HG02588 (cell line): ENCODE results near the gene ABCB6.
"Not testable (repeated sequence)": the region's sequence is repeated elsewhere in the genome, so short reads cannot be mapped to it uniquely, and the experiment has no call there.

ENCODE experiments used
- ATAC-seq: cut with Tn5 transposase; IDR thresholded peaks from one replicate; pipeline ENCODE4 v1.9.1; 2021; ENCODE audit warnings: mild to moderate bottlenecking, moderate library complexity; ENCODE audit not compliant: unreplicated experiment

ABCB6 gene

DNA sequence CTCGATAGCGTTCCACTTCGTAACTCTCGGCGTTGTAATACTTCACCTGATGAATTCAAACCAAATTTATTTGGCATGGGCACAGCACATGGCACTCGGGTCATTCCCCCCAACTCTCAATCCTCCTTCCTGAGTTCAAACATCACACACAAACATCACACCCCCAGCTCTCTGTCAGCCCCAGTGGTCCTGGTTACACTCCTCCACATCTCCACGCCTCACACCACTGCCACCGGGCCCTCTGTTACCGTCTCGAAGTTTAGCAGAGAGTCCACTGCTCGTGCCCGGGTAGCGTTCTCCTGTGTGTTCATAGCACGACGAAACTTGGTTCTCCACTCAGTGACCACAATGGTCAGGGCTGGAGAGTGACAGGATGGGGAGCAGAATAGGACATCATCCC lies 4.6 kb downstream of the ABCB6 start:
- no peak for ATAC-seq

DNA sequence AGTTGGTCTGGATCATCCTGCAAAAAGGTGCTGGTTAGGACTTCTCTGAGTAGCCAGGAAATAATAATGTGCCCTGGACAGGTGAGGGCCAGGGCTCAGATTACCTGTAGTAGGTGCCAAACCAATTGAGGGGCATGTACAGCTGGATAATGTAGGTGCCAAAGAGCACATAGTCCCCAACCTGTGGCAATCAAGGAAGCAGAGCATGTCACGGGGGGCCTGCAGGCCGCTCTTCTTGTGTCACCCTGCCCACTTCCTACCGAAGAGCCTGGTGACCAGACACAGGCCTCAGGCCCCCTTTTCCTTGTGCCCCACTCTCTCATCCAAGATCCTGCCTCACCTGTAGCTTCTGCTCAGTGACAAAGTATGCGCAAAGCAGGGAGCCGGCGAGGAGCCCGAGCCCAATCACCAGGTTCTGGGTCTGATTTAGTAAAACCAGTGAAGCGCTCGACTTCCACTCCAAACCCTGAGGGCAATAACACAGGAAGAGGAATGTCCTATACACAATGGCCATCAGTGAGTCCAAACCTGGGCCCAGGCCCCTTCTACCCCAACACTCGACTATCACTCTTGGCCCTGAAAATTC lies 5.2 kb downstream of the ABCB6 start:
- no peak for ATAC-seq

DNA sequence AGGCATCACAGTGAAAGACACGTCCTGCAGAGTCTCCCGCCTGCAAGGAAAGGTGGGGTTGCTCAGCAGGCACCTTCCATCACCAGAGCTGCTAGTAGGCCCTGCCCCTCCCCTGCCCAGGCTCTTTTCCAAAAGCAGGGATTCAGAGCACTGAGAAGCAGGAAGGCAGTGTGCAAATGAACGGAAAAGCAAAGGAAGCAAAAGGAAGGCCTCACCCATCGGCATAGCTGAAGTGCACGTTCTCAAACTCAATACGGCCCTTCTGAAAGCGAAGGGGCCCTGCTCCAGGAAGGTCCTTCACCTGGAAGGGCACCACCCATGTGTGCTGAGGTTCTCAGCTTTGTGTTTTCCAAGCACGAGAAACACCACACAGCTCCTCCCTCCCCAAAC lies 5.7 kb downstream of the ABCB6 start:
- ATAC-seq = no peak

DNA sequence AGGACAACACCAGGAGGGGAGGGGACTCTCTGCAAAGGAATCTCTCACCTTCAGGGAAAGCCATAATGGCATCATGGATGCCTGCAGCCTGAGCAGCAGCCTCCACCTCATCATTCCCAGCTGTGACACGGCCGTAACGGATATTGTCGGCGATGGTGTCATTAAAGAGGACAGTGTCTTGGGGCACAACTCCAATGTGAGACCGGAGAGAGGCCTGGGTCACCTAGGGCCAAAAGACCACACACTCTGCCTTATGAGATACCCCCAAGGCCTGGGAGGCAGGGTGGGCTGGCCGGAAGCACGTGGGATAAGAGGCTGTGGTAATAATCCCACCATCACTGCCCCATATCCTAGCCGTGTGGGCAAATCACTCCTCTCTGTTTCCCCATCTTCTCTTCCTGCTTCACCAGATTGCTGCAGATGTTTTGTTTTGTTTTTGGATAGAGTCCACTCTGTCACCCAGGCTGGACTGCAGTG lies 7.8 kb downstream of the ABCB6 start:
- ATAC-seq = no peak

DNA sequence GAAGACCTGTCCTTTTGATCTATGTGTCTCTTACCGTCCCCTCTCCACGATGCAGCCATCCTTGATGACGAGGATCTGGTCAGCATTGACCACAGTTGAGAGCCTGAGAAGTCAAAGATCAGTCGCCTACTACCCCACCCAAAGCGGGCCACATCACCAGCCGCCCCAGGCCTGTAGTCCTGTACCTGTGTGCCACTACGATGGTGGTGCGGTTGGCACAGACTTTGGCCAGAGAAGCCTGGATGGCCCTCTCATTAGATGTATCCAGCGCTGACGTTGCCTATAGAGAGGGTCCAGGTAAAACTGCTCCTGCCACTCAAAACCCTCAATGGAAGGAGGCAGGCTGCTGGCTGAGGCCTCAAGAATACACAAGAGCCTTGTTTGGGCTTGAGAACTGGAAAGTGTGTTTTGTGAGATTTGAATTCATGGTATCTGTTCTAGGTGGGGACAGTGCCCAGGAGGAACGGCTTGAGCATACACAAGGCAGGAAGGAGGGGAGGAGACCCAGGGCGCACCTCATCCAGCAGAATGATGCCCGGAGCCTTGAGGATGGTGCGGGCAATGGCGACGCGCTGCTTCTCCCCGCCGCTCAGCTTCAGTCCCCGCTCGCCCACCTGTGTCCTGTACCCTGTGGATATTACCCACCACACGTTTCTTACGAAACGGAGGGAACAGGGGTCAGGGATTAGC lies 8.4 kb downstream of the ABCB6 start:
- ATAC-seq = no peak

DNA sequence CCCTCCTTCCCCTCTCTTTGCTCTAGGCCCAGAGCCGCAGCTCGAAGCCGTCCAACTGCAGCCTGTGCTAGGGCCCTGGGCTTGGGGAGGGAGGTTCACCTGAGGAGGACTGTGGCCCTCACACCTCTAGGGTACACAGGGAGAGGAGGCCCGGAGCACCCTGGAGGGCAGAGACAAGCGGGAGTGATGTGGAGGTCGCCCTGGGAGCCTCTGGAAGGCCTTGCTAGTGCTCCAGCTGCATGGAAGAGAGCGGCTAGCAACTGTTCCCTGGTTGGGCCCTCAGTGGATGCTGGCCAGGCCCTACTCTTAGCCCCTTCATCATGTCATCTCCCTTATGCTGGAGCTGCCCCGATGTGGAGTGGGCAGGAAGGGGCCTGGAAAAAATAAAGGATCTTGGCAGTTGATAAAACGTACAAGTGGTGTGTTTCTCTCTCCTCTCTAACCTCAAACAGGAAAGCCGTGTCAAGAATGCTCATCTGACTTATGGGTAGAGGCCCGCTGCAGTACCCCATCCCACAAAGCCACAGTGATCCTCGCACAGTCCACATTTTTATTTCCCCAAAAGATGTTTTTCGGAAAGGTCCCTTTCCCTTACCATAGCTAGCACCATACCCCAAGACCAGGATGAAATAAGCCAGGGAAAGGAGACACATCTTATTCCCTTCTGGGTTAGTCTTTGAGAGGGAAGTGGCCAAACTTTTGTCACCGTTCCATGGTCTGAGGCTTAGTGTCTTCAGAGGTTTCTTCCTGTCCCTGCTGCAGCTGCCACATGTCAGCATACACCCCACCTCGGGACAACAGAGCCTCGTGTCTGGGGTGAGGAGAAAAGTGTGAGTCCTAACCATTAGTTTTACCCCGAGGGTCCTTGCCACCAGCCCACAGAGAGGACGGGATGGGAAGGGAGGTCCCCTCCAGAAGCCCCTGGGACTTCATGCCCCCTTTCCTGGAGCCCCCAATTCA lies 9.2 kb downstream of the ABCB6 start:
- no peak for ATAC-seq

DNA sequence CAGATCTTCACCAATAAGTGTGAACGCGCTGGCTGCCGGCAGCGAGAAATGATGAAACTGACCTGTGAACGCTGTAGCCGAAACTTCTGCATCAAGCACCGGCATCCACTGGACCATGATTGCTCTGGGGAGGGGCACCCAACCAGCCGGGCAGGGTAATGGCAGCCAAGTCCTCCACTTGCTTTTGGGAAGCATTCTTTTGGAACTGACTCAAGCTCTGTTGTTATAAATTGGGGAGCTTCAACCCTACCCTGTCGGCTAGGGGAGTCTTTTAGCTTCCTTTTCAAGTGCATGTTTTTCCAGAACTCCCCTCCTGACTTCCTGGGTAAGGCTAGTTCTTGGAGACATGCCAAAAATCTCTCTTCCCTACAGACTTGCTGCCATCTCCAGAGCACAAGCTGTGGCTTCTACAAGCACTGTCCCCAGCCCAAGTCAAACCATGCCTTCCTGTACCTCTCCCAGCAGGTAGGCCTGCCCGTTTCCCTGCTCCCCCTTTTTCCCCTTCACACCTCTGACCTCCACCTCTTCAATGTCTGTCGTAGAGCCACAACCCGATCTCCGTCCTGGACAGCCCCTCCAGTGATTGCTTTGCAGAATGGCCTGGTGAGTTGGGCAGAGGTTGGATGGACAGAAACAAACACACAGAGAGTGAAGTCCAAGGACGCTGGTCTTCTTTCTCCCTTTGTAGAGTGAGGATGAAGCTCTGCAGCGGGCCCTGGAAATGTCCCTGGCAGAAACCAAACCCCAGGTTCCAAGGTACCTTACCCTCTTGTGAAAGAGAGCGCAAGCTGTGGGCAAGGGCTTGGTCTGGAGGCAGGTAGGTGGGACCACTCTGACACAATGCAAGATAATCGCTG lies 10.6 kb downstream of the ABCB6 start:
- no peak for ATAC-seq

DNA sequence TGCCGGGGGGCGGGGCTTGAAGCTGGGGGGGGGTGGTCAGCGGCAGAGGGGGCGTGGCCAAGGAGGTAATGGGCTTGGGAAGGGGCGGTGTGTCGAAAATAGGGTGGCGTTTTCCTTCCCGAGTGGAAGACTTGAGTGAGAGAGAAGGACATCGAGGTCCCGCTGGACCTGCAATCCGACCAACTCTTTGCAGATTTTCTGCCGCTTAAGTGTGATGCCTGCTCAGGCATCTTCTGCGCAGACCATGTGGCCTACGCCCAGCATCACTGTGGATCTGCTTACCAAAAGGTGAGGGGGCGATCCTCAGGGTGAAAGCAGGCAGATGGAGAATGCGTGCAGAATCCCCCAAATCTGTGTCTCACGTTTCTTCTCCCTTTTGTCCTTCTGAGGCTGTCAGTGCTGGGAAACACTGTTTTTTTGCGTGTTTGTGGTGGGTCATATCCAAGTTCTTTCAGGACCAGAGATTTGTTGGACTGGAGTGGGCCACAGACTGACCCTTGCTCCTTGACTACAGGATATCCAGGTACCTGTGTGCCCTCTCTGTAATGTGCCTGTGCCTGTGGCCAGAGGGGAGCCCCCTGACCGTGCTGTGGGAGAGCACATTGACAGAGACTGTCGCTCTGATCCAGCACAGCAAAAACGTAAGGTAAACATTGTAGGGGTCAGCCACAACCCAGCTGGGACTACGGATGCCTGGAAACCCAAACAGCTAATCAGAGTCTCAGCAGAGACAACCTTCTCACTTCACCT lies 11.4 kb downstream of the ABCB6 start:
- ATAC-seq = no peak

DNA sequence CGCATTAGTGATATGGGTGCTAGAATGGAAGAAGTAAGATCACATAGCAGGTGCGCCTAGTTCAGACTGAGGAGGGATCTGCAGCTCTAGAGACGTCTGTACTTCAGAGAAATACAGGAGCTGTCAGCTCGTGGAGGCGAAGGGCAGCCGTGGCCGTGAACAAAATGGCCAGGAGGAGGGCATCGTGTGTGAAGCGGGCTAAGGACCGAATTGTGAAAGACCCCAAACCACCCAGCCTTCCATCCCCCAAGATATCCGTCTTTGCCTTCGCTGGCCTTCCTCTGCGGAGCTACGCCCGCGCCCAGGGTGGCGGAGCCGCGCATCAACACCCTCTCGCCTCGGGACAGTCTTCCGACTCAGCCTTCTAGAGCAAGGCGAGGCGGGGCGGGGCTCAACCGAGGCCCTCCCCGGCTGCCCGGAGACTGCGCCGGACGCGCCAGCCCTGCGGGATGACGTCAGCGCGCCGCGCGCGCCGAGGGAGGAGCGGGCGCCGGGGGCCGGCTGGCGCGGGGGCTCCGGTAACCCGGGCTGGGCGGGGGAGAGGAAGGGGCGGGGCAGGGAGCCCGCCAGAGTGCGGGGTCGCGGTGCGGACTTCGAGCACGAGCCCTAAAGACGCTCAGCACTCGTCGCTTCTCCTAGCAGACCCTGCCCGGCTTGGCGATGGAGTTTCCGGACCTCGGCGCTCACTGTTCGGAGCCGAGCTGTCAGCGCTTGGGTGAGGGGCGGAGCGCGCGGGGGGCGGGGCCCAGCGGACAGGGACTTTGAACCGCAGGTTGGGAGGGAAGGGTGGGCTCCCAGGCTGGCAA lies 12.2 kb downstream of the ABCB6 start, which contains the start of gene ZFAND2B:
Gene ZFAND2B, plus strand, starts transcription at position 455 of the 806 bp plus-strand sequence. Its CDS starts 206 bp downstream, at position 661.
- ATAC-seq = peak; percentile 96

DNA sequence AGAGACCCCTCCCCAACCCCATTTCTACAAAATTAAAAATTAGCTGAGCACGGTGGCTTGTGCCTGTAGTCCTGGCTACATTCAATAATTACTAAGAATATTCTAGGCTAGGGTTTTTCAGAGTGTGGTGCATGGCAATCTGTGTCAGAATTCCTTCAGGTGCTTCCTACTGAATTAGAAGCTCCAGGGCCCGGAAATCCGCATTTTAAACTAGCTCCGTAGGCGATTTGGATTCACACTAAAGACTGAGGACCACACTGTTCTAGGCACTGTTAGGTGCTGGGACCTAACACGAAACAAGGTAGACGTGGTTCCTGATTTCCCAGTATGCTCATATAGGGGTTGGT lies 12.8 kb downstream of the ABCB6 start:
- no peak for ATAC-seq

DNA sequence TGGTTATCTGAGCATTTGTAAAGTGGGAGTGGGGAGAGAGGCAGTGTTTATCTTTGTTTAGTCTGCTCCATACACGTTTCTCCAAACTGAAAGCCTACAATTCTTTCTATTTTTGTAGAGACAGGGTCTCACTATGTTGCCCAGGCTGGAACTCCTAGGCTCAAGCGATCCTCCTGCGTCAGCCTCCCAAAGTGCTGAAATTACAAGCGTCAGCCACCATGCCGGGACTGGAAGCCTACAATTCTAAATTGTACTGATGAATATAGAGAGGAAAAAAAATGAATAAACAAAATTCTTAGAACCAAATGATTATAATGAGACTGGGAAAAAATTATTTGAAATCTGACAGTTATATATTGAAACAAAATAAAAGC lies 13.6 kb downstream of the ABCB6 start:
- no peak for ATAC-seq

DNA sequence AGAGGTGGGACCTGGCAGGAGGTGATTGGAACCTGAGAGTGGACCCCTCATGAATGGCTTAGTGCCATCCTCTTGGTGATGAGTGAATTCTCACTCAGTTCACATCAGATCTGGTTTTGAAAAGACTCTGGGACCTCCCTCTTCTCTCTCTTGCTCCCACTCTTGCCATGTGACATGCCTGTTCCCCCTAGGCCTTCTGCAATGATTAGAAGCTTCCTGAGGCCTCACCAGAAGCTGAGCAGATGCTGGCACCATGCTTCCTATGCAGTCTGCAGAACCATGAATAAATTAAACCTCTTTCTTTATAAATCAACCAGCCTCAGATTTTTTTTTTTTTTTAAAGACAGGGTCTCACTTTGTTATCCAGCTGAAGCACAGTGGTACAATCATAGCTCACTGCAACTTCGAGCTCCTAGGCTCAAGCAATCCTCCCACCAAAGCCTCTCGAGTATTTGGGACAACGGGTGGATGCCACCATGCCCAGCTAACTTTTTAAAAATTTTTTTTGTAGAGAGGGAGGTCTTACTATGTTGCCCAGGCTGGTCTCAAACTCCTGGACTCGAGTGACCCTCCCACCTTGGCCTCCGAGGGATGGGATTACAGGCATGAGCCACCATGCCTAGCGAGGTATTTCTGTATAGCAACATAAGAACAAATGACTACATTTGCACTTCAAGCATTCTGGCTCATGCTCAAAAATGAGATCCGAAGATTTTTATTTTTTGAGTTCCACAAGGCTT lies 14.2 kb downstream of the ABCB6 start:
- ATAC-seq = no peak

DNA sequence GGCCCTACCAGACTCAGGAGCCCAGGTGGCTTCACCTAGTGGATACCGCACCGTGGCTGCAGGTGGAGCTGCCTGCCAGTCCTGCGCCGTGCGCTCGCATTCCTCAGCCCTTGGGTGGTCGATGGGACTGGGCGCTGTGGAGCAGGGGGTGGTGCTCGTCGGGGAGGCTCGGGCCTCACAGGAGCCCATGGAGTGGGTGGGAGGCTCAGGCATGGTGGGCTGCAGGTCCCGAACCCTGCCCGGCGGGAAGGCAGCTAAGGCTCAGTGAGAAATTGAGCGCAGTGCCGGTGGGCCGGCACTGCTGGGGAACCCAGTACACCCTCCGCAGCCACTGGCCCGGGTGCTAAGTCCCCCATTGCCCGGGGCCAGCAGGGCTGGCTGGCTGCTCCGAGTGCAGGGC lies 17.4 kb downstream of the ABCB6 start:
- ATAC-seq = not testable (repeated sequence)

DNA sequence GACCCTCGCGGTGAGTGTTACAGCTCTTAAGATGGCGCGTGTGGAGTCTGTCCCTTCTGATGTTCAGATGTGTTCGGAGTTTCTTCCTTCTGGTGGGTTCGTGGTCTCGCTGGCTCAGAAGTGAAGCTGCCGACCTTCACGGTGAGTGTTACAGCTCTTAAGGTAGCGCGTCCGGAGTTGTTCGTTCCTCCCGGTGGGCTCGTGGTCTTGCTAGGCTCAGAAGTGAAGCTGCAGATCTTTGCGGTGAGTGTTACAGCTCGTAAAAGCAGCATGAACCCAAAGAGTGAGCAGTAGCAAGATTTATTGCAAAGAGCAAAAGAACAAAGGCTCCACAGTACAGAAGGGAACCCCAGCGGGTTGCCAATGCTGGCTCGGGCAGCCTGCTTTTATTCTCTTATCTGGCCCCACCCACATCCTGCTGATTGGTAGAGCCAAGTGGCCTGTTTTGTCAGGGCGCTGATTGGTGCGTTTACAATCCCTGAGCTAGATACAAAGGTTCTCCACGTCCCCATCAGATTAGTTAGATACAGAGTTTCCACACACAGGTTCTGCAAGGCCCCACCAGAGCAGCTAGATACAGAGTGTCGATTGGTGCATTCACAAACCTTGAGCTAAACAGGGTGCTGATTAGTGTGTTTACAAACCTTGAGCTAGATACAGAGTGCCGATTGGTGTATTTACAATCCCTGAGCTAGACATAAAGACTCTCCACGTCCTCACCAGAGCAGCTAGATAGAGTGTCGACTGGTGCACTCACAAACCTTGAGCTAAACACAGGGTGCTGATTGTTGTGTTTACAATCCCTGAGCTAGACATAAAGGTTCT lies 18.0 kb downstream of the ABCB6 start:
- ATAC-seq = not testable (repeated sequence)

DNA sequence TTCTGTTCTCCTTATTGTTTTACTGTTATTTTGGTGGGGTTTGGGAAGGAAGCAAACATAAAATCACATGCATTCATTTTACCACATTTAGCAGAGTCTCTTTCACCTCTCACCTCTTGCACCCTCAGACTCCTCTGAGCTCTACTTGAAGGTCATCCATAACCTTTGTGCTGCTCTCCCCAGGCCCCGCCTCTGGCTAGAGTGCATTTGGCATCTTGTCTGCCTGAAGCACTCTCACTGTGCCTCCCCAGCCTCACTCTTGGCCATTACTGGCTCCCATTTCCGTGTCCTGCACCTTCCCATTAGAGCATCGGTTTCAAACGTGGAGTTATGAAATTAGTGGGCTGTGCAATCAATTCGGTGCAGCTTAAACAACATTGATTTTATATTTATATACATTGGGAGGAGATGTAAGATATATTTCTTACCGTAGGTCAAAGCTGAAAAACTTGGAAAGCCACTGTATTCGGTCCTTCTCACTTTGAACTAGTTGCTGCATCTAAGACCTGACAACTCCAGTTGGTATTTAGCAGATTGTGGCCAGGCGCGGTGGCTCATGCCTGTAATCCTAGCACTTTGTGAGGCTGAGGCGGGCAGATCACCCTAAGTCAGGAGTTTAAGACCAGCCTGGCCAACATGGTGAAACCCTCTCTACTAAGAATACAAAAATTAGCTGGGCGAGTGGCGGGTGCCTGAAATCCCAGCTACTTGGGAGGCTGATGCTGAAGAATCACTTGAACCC lies 19.1 kb downstream of the ABCB6 start:
- no peak for ATAC-seq

DNA sequence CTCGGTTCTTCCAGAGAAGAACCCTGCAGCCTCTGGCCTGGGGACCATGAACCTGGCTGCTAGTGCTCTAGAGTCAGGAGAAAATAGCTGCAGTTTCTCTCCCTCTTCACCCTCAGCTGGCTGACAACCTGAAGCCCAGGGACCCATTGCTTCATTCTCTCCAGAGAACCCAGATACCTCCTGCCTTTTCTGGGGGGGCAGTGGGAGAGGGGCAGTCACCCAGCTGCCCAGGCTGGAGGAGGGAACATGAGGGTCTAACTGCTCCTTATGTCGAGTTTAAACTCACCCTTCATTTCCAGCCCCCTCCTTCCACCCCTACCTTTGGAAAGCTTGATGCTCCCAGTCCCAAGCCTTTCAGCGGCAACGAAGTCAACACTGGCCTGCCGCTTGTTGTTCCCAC lies 19.8 kb downstream of the ABCB6 start:
- ATAC-seq = no peak

DNA sequence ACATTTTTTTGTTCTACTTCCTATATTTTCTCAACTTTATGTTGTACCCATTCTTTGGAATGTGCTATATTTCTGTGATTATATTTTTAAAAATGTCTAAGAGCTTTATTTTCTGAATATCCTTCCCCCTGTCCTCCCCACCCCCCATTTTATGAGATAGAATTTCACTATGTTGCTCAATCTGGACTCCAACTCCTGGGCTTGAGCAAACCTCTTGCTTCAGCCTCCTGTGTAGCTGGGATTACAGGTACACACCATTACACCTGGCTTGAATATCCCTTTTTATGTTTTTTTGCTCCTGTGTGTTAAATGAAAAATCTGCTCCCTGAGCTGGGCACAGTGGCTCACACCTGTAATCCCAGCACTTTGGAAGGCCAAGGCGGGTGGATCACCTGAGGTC lies 21.4 kb downstream of the ABCB6 start:
- ATAC-seq = no peak
